Heart left ventricle (tissue), 13 donors: ENCODE results near the gene PLXNB1.

ENCODE experiments used
- POLR2A ChIP-seq, 2 donors: fragments of 450-650 bp; IDR thresholded peaks; one replicate each; pipeline ENCODE4 v1.6.1; 2017; ENCODE audit warnings: antibody characterized with exemption in 2 of 2, mild to moderate bottlenecking in 2 of 2, moderate library complexity in 2 of 2
- TF ChIP-seq, protein P1 (sequence below), 12 donors: fragments of 200-600 bp; sonication (generic) in 4 of 12; IDR thresholded peaks; one replicate each; pipeline versions ENCODE4 v1.5.0 to v1.8.0; 2018 to 2022; ENCODE audit warnings: antibody characterized with exemption in 12 of 12, mild to moderate bottlenecking in 5 of 12
- donor health status: ischemic (EF 13 %, LVEDD 7.1; RV severe dilation, severe dysfunction).
- donor health status: DM: no; HTN: yes; CAD: no.
- donor health status: DM: no; HTN: no; CAD: no.
- donor health status: ischemic (EF 25% LVEDD 6.9; RV normal size, moderate dysfunction).
- donor health status: ischemic (EF 25% LVEDD 5.7; RV mildly dilated, moderate dysfunction).
- donor health status: ischemic (EF 35%, LVEDD 5.7; RV mildly dilated, moderate dysfunction).
- donor health status: nonischemic (EF 11% LVEDD 7.7; RV severe dilation, severe dysfunction).
- donor health status: DM: yes; HTN: yes; CAD: no.
- donor health status: PGD.
- donor health status: ischemic (EF 29% LVEDD 5.4; RV normal size, mild dysfunction).
- donor health status: nonischemic (EF 23%, LVEDD 6.1; RV moderate dilation, normal function).

DNA sequence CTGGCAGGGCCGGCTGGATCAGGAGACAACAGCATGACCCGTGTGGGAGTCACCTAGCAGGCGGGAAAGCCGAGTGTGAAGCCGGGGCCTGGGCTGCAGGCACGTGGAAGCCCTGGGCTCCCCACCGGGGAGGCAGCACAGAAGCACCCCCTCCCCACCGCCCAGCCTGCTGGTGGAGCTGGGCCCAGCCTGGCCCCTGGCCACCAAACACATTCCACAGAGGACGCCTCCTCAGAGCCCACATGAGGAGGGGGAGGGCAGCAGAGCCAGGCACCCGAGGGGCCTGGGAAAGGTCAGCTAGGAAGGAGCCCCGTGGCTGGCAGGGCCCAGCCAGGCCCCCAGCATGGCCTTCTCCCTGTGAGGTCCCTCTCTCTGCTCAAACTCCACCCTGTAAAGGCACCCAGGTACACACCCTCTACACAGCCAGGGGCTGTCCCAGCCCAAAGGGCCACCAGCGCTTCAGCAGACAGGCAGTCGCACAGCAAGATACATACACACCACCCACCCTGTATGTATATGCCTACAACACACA, 4.5 kb downstream of the PLXNB1 start:
- TF ChIP-seq, protein P1, sequence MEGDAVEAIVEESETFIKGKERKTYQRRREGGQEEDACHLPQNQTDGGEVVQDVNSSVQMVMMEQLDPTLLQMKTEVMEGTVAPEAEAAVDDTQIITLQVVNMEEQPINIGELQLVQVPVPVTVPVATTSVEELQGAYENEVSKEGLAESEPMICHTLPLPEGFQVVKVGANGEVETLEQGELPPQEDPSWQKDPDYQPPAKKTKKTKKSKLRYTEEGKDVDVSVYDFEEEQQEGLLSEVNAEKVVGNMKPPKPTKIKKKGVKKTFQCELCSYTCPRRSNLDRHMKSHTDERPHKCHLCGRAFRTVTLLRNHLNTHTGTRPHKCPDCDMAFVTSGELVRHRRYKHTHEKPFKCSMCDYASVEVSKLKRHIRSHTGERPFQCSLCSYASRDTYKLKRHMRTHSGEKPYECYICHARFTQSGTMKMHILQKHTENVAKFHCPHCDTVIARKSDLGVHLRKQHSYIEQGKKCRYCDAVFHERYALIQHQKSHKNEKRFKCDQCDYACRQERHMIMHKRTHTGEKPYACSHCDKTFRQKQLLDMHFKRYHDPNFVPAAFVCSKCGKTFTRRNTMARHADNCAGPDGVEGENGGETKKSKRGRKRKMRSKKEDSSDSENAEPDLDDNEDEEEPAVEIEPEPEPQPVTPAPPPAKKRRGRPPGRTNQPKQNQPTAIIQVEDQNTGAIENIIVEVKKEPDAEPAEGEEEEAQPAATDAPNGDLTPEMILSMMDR (IDR thresholded peaks at IDR 0.05) = no peak
- no peak for TF ChIP-seq POLR2A (IDR thresholded peaks at IDR 0.05)
